Medulla oblongata (tissue), 1 donor: Measurements from ENCODE around the gene DPP10.
"Not testable (repeated sequence)": the region's sequence is repeated elsewhere in the genome, so short reads cannot be mapped to it uniquely, and the experiment has no call there.

ENCODE experiments used
- DNase-seq: peaks from one replicate; pipeline ENCODE4 v3.0.0-alpha.2; 2015; ENCODE audit errors: extremely low spot score

Gene DPP10

GRCh38 chr2:114442510-114442909, at the start of gene DPP10:
DPP10 (plus strand) TSS chr2:114442641.
- peak; percentile 36 for DNase-seq

- DNase-seq: no peak
These were observed 41.6 kb upstream of the DPP10 start for GRCh38 chr2:114400890-114401289.

- no peak for DNase-seq
These were observed 37.0 kb upstream of the DPP10 start for GRCh38 chr2:114405247-114406116.

GRCh38 chr2:114406347-114406746, 36.1 kb upstream of the DPP10 start:
- DNase-seq: no peak

GRCh38 chr2:114407353-114407752, 35.1 kb upstream of the DPP10 start:
- DNase-seq: not testable (repeated sequence)

GRCh38 chr2:114421781-114422180, 20.7 kb upstream of the DPP10 start:
- no peak for DNase-seq

GRCh38 chr2:114424699-114425098, 17.7 kb upstream of the DPP10 start:
- DNase-seq: no peak

GRCh38 chr2:114426756-114427155, 15.7 kb upstream of the DPP10 start:
- DNase-seq: no peak

GRCh38 chr2:114436329-114436728, 6.1 kb upstream of the DPP10 start:
- no peak for DNase-seq

- DNase-seq: no peak
These were observed 4.1 kb downstream of the DPP10 start for GRCh38 chr2:114446571-114446970.

- DNase-seq: no peak
These were observed 8.2 kb downstream of the DPP10 start for GRCh38 chr2:114450639-114451038.

- DNase-seq: no peak
These were observed 14.1 kb downstream of the DPP10 start for GRCh38 chr2:114456566-114456965.

- no peak for DNase-seq
These were observed 15.5 kb downstream of the DPP10 start for GRCh38 chr2:114457956-114458355.

GRCh38 chr2:114461116-114461515, 18.7 kb downstream of the DPP10 start:
- DNase-seq: peak; percentile 47

GRCh38 chr2:114464961-114465706, 22.7 kb downstream of the DPP10 start:
- DNase-seq: no peak

GRCh38 chr2:114468343-114468742, 25.9 kb downstream of the DPP10 start:
- no peak for DNase-seq

- DNase-seq: peak; percentile 37
These were observed 29.8 kb downstream of the DPP10 start for GRCh38 chr2:114472246-114472645.

GRCh38 chr2:114472726-114473125, 30.3 kb downstream of the DPP10 start:
- no peak for DNase-seq

GRCh38 chr2:114488841-114489530, 46.5 kb downstream of the DPP10 start:
- DNase-seq: no peak

- no peak for DNase-seq
These were observed 52.6 kb downstream of the DPP10 start for GRCh38 chr2:114495046-114495445.

- no peak for DNase-seq
These were observed 54.5 kb downstream of the DPP10 start for GRCh38 chr2:114496959-114497358.

- no peak for DNase-seq
These were observed 56.7 kb downstream of the DPP10 start for GRCh38 chr2:114499101-114499500.
